GM12874 (cell line): ENCODE measurements around the gene TSSK3.

Experiments
- CTCF ChIP-seq: IDR thresholded peaks from 2 replicates; pipeline ENCODE4 v1.5.1; 2011; ENCODE audit warnings: low read depth, mild to moderate bottlenecking, control low read depth, low read length, moderate library complexity; ENCODE audit not compliant: insufficient read depth

TSSK3 gene

GRCh38 chr1:32362474-32363313 lies at the start of gene TSSK3, which contains the start of gene FAM229A:
Gene TSSK3, plus strand, starts transcription at chr1:32362539. Its CDS starts 163 bp downstream, at chr1:32362702.
Gene FAM229A, minus strand, starts transcription at chr1:32362485. Its CDS starts 394 bp downstream, at chr1:32362091.
- TF ChIP-seq CTCF = no peak

- TF ChIP-seq CTCF = no peak
Measured at GRCh38 chr1:32316903-32317277, 45.4 kb upstream of the TSSK3 start.

- no peak for TF ChIP-seq CTCF
Measured at GRCh38 chr1:32318127-32318869, 44.0 kb upstream of the TSSK3 start.

- no peak for TF ChIP-seq CTCF
Measured at GRCh38 chr1:32321712-32322291, 40.5 kb upstream of the TSSK3 start.

- no peak for TF ChIP-seq CTCF
Measured at GRCh38 chr1:32327204-32327603, 35.1 kb upstream of the TSSK3 start.

- TF ChIP-seq CTCF = no peak
Measured at GRCh38 chr1:32329931-32330466, 32.3 kb upstream of the TSSK3 start.

- no peak for TF ChIP-seq CTCF
Measured at GRCh38 chr1:32330558-32331151, 31.7 kb upstream of the TSSK3 start.
